ENCODE results near the gene DKK2.
A peak's percentile ranks its signal among the peaks of the same experiment; 100 is the strongest.

DKK2 gene

DNA sequence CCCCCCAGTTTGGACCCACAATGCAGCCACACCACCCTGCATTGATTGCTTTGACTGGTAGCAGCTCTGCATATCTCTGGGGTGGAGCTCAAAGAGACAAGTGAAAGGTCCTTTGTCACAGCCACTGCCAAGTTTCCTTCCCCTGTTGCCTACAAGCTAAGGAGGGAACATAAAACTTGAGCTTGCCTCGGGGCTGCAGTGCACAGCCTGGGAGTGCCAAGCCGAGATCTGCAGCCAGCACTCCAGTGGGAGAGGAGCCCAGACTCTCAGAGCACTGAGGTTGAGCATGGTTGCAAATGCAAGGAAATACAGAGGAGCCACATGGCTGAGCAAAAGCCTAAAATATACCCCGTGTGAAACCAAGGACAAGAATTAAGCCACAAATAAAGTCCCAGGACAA lies 142.2 kb downstream of the DKK2 start:
- no peak overlapping the region for H3K4me3 ChIP-seq (ENCODE audit: low read length)
- TF ChIP-seq, protein P1, sequence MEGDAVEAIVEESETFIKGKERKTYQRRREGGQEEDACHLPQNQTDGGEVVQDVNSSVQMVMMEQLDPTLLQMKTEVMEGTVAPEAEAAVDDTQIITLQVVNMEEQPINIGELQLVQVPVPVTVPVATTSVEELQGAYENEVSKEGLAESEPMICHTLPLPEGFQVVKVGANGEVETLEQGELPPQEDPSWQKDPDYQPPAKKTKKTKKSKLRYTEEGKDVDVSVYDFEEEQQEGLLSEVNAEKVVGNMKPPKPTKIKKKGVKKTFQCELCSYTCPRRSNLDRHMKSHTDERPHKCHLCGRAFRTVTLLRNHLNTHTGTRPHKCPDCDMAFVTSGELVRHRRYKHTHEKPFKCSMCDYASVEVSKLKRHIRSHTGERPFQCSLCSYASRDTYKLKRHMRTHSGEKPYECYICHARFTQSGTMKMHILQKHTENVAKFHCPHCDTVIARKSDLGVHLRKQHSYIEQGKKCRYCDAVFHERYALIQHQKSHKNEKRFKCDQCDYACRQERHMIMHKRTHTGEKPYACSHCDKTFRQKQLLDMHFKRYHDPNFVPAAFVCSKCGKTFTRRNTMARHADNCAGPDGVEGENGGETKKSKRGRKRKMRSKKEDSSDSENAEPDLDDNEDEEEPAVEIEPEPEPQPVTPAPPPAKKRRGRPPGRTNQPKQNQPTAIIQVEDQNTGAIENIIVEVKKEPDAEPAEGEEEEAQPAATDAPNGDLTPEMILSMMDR (conservative IDR thresholded peaks at IDR 0.05; ENCODE audit: low read length): no peak
- DNase-seq (ENCODE audit: low read depth): peak; percentile 17

DNA sequence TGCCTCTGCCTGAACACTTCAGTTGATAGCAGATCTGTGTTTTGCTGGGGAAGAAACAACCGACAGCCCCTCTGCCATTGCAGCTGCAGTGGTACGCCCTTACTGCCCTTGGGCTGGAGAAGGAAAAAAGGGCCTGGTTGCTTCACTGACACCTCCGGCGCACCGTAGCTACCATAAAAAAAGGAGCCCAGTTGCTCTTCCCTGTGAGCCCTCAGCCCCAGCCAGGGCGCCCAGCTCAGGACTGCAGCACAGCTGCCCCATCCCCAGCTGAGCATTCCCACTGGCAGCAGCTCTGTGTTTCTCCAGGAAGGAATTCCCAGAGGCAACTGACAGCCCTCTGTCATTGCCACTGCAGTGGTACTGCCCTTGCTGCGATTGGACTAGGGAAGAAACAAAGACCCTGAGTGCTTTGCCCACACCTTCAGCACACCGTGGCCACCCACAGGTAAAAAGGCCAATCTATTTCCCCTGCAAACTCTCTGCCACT lies 142.7 kb downstream of the DKK2 start:
- H3K4me3 ChIP-seq (ENCODE audit: low read length): no peak overlapping the region
- no peak for DNase-seq (ENCODE audit: low read depth)
- TF ChIP-seq, protein P1 (conservative IDR thresholded peaks at IDR 0.05; ENCODE audit: low read length): no peak

DNA sequence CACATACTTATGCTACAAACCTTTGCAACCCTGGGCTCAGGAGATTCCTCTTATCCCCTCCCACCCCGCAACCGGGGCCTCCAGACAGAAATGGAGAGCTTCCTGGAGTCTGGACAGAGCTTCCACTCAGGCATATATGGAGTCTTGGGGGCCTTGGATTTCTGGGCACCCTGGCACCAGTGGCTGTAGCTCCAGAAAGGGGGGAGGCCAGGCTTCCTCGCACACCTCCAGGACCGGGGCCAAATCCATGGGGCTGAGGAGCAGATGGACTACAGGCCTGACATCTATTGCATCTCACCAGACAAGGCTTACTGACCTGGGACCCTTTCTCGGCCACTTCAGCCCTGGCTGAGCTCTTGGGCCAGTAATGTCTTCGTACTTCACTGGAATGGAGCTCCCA lies 143.3 kb downstream of the DKK2 start:
- H3K4me3 ChIP-seq (ENCODE audit: low read length): no peak overlapping the region
- TF ChIP-seq, protein P1 (conservative IDR thresholded peaks at IDR 0.05; ENCODE audit: low read length): no peak
- no peak for DNase-seq (ENCODE audit: low read depth)

DNA sequence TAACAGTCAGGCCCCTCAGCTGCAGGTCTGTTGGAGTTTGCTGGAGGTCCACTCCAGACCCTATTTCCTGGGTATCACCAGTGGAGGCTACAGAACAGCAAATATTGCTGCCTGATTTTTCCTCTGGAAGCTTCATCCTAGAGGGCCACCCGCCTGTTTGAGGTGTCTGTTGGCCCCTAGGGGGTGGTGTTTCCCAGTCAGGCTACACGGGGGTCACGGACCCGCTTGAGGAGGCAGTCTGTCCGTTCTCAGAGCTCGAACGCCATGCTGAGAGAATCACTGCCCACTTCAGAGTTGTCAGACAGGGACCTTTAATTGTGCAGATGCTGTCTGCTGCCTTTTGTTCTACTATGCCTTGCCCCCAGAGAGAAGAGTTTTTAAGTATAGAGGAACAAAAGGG lies 160.8 kb downstream of the DKK2 start:
- TF ChIP-seq, protein P1 (conservative IDR thresholded peaks at IDR 0.05; ENCODE audit: low read length): no peak
- no peak overlapping the region for H3K4me3 ChIP-seq (ENCODE audit: low read length)
- DNase-seq (ENCODE audit: low read depth): no peak

Data from AG10803 (cell line).